Thymus (tissue), 11 donors: ENCODE measurements around the gene ZIC4. TPM values are rescaled to one million over a fixed set of nuclear protein-coding genes. Genes with fewer than 3 reads are reported as not detected.

ENCODE experiments used
- DNase-seq, 9 donors: peaks; one replicate each; pipeline ENCODE4 v3.0.0-alpha.2; 2013; ENCODE audit warnings: low spot score in 9 of 9, low read depth in 6 of 9, missing footprints in 1 of 9
- H3K27ac ChIP-seq, 2 donors: one replicate each; pipeline ENCODE4 v1.5.1; 2013; ENCODE audit warnings: control low read depth in 1 of 2, low read depth in 1 of 2, low read length in 1 of 2, mild to moderate bottlenecking in 1 of 2, moderate library complexity in 1 of 2
- H3K27me3 ChIP-seq, 2 donors: one replicate each; pipeline ENCODE4 v1.5.1; 2013; ENCODE audit warnings: low read length in 1 of 2; ENCODE audit not compliant: control insufficient read depth in 2 of 2, insufficient read depth in 1 of 2
- H3K36me3 ChIP-seq, 2 donors: one replicate each; pipeline ENCODE4 v1.5.1; 2013; ENCODE audit warnings: low read length in 1 of 2, mild to moderate bottlenecking in 1 of 2, moderate library complexity in 1 of 2; ENCODE audit not compliant: control insufficient read depth in 2 of 2, insufficient read depth in 2 of 2
- H3K4me1 ChIP-seq, 2 donors: one replicate each; pipeline ENCODE4 v1.5.1; 2013; ENCODE audit warnings: low read length in 2 of 2; ENCODE audit not compliant: control insufficient read depth in 2 of 2, insufficient read depth in 2 of 2
- H3K4me3 ChIP-seq, 2 donors: one replicate each; pipeline ENCODE4 v1.5.1; 2013; ENCODE audit warnings: low read length in 2 of 2, control low read depth in 1 of 2, mild to moderate bottlenecking in 1 of 2
- H3K9me3 ChIP-seq, 2 donors: one replicate each; pipeline ENCODE4 v1.5.1; 2013; ENCODE audit warnings: low read length in 1 of 2, mild to moderate bottlenecking in 1 of 2; ENCODE audit not compliant: control insufficient read depth in 2 of 2, insufficient read depth in 1 of 2
- WGBS: extraction: QIAGEN DNeasy Blood & Tissue Kit; methylation state at CpG from one replicate; pipeline ENCODE4 v1.1.7; 2013; 5-methylcytosine and 5-hydroxymethylcytosine counted together
- polyA plus RNA-seq: library from polyadenylated mRNA; stranded (reverse); fragments of 200-250 nt; gene quantifications from one replicate; pipeline ENCODE4 v1.2.3, GENCODE V29; 2013
- total RNA-seq: library from RNA; stranded (reverse); fragments of 120-200 nt; gene quantifications from one replicate; pipeline ENCODE4 v1.2.4, GENCODE V29; 2013
- donor health status: healthy.

ZIC4 gene
- total and polyA plus RNA-seq, 2 donors, result not detected

DNA sequence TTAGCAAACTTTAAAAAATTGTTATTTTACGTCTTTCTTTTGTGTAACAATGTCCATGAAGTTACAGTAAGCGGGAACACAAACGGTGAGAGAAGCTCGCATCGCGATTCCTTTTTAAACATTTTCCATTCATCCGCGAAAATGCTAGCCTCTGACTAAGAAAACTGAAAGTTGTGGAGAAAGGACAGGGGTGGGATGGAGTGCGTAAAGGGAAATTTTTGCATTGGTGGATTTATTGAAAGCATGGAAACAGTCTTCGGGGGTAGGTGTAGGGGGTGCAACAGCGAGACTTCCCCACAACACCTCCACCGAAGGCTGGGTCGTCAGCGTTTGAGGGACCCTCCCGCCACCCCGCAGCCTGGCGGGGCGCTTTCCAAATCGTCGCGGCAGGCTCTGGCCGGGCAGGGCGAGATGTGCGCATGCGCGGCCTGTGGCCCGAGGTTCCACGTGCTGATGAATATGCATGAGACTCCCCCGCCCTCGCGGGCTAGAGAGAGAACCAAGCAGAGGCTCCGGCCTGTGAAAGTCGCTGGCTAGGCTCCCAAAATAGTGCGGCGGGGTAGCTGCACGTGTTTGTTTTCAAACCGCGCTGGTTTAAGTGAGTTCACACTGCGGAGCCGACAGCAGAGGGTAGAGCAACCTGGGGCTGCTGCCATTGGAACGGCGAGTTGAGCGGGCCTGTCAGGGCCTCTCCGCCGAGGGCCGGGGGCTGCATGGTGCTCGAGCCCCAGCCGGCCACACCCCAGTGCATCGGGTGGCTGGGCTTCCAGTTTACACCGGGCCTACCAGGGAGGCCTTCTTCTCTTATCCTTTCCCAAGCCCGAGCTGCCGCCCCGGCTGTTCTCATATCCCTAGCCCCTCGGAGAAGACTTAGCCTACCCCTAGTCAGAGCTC, 12.7 kb upstream of the ZIC4 start:
- no peak overlapping the region for H3K4me3 ChIP-seq
- WGBS, result 5% methylated on average over 54 of the region's 54 CpGs
- H3K36me3 ChIP-seq, result no peaks in the 10 kb centered on the region
- H3K9me3 ChIP-seq, result peaks cover 3 to 16% of the 10 kb centered on the region in 2 donors
- no peak overlapping the region for H3K27ac ChIP-seq
- no peak for DNase-seq
- peaks cover 60 to 96% of the 10 kb centered on the region in 2 donors for H3K27me3 ChIP-seq
- H3K4me1 ChIP-seq, result peaks cover 0 to 7% of the 10 kb centered on the region in 2 donors

DNA sequence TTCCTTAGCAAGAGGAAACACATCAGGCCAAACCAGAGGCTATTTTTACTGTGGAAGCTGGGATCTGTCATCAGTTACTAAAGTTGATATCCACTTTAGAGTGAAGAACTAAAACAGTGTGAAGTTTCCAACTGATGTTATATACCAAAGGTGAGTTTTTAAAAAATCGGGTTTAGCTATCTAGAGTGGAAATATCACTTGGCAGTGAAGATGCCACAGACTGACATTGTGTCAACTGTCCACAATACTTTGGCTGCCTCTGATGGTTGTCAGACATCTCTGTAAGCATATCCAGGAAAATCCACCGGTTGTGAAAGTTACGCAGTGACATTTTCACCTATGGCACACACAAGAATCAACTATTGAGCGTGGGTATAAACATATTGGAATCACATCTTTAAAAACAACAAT, 12.0 kb upstream of the ZIC4 start:
- H3K4me3 ChIP-seq, result no peak overlapping the region
- peaks cover 0 to 7% of the 10 kb centered on the region in 2 donors for H3K4me1 ChIP-seq
- DNase-seq, result no peak
- peaks cover 3 to 16% of the 10 kb centered on the region in 2 donors for H3K9me3 ChIP-seq
- 20% methylated on average over 4 of the region's 4 CpGs for WGBS
- no peaks in the 10 kb centered on the region for H3K36me3 ChIP-seq
- H3K27me3 ChIP-seq, result peaks cover 57 to 96% of the 10 kb centered on the region in 2 donors
- H3K27ac ChIP-seq, result no peak overlapping the region

DNA sequence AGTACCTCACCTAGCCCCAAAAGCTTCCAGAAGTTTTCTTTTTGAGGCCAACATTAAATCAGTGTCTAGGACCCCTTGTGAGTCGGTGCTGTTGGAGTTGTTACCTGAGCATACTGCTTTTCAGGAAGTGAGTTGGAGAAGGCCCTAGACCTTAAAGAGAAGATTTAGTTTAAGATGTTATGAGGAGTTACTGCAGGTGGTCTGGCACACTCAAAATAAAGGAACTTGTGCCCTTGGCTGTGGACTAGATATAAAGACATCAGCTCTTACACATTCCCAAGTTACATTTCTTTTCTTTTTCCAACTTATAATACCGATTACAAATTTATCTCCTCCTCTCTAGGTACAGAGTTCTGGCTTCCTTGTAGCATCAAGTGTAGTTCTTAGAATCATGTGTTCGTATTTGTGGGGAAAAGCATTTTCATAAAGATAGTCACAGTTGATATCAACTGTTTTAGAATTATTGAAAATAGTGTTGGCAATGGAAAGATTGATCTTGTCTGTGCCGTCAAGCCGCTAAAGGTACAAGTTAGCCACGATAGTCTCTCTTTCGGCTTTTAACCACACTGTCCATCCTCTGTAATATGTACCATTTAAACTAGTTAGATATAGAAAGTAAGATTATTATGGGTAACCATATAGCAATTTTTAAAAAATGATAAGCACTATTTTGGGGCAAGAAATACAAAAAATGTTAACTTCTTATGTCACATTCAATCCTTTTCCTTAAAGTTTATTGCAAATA, 11.4 kb upstream of the ZIC4 start:
- H3K27ac ChIP-seq, result no peak overlapping the region

GRCh38 chr3:147416931-147417330, 10.6 kb upstream of the ZIC4 start:
- 5% methylated on average over 1 of the region's 1 CpG for WGBS
- peaks cover 57 to 96% of the 10 kb centered on the region in 2 donors for H3K27me3 ChIP-seq
- no peak for DNase-seq
- H3K36me3 ChIP-seq, result no peaks in the 10 kb centered on the region
- H3K4me1 ChIP-seq, result peaks cover 0 to 13% of the 10 kb centered on the region in 2 donors
- H3K27ac ChIP-seq, result no peak overlapping the region
- H3K4me3 ChIP-seq, result no peak overlapping the region
- H3K9me3 ChIP-seq, result peaks cover 5 to 25% of the 10 kb centered on the region in 2 donors

More for the DNA sequence above, 11.4 kb upstream of the ZIC4 start:
- Histone ChIP-seq H3K36me3 (no peaks in the 10 kb centered on the region), H3K4me3 (no peak overlapping the region), H3K27me3 (peaks cover 56 to 96% of the 10 kb centered on the region in 2 donors), H3K4me1 (peaks cover 0 to 10% of the 10 kb centered on the region in 2 donors), H3K9me3 (peaks cover 3 to 23% of the 10 kb centered on the region in 2 donors)
- DNase-seq, result no peak
- 28% methylated on average over 7 of the region's 7 CpGs for WGBS

GRCh38 chr3:147415874-147416273, 9.5 kb upstream of the ZIC4 start:
- 3% methylated on average over 2 of the region's 2 CpGs for WGBS
- H3K9me3 ChIP-seq, result peaks cover 5 to 18% of the 10 kb centered on the region in 2 donors
- no peaks in the 10 kb centered on the region for H3K36me3 ChIP-seq
- H3K27ac ChIP-seq, result no peak overlapping the region
- no peak overlapping the region for H3K4me3 ChIP-seq
- H3K27me3 ChIP-seq, result peaks cover 62 to 96% of the 10 kb centered on the region in 2 donors
- H3K4me1 ChIP-seq, result peaks cover under 1 to 15% of the 10 kb centered on the region in 2 donors
- DNase-seq, result no peak

DNA sequence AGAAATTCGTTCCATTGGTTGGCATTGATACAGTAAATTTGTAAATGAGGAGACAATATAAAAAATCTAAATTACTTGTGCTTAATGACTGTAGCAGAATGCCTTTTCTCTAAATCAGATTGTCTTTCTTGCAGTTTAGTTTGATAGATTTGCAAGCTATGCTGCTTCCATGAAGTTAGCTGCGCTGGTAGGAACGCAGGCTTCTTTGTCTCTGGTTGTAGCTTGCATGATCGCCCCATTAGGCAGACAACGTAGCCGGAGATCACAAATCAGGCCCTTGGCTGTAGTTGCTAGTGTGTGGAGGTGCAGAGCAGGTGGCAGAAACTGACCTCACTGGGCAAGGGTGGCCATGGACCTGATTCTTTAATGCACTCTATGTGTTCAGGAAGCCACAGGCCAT, 8.9 kb upstream of the ZIC4 start:
- Histone ChIP-seq H3K27me3 (peaks cover 62 to 96% of the 10 kb centered on the region in 2 donors), H3K27ac (no peak overlapping the region), H3K4me1 (peaks cover 4 to 21% of the 10 kb centered on the region in 2 donors), H3K36me3 (no peaks in the 10 kb centered on the region), H3K9me3 (peaks cover 7 to 21% of the 10 kb centered on the region in 2 donors), H3K4me3 (no peak overlapping the region)
- 11% methylated on average over 6 of the region's 6 CpGs for WGBS
- DNase-seq, result no peak

GRCh38 chr3:147414390-147415138, 8.2 kb upstream of the ZIC4 start:
- H3K9me3 ChIP-seq, result peaks cover 7 to 21% of the 10 kb centered on the region in 2 donors
- 12% methylated on average over 18 of the region's 18 CpGs for WGBS
- peaks cover 62 to 96% of the 10 kb centered on the region in 2 donors for H3K27me3 ChIP-seq
- no peak overlapping the region for H3K4me3 ChIP-seq
- DNase-seq, result no peak
- peaks cover 4 to 23% of the 10 kb centered on the region in 2 donors for H3K4me1 ChIP-seq
- H3K27ac ChIP-seq, result no peak overlapping the region
- no peaks in the 10 kb centered on the region for H3K36me3 ChIP-seq

DNA sequence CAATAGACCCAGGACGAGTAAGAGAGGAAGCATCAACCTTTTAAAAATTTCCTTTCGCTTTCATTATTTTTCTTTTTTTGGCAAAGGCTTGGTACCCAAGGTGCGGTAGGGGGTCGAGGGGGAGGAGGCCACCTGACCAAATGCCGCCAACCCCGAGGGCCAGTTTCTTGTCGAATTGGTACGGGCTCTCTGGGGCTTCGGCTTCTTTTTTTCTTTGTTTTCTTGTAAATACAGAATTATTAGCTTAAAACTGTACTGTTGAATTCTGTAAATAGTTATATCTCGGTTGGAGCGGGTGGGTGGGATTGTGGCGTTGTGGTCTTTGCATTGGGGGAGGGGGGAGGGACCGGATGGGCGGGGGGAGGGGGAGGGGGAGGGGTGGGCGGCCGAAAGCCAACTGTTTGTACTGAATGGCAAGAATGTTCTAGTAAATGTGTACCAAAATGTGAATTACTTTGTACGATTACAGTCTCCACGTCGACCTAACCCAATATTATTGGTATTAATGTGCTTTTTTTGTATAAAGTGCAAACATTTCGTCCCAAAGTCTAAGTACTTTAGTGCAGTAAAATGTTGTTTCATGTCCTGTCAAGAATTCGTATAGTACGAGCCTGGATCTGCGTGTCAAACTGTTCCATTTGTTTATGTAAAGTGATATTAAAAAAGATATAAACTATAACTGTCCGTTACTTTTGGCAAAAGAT, 7.5 kb upstream of the ZIC4 start:
- Histone ChIP-seq H3K9me3 (peaks cover 7 to 18% of the 10 kb centered on the region in 2 donors), H3K4me1 (peaks cover 4 to 17% of the 10 kb centered on the region in 2 donors), H3K27ac (no peak overlapping the region), H3K36me3 (no peaks in the 10 kb centered on the region), H3K27me3 (peaks cover 62 to 96% of the 10 kb centered on the region in 2 donors), H3K4me3 (no peak overlapping the region)
- WGBS, result 5% methylated on average over 24 of the region's 24 CpGs
- DNase-seq, result no peak
